ENCODE data around the gene VARS2. TPM values are rescaled to one million over a fixed set of nuclear protein-coding genes. Genes with fewer than 3 reads are reported as not detected.
"Not testable (repeated sequence)": the region's sequence is repeated elsewhere in the genome, so short reads cannot be mapped to it uniquely, and the experiment has no call there.

The VARS2 gene
- total RNA-seq (10 to 100 TPM; 36.5 to 45.5 TPM), polyA plus RNA-seq (ENCODE audit: insufficient read depth, low read depth, low replicate concordance) (31.4 TPM)
- long read RNA-seq, donor 1, partial matches to known transcripts, result 0 of 1 reads
- long read RNA-seq, donor 1, other reads (novel, unspliced or antisense), result 0 of 1 reads
- long read RNA-seq, donor 2, result 0 reads

DNA sequence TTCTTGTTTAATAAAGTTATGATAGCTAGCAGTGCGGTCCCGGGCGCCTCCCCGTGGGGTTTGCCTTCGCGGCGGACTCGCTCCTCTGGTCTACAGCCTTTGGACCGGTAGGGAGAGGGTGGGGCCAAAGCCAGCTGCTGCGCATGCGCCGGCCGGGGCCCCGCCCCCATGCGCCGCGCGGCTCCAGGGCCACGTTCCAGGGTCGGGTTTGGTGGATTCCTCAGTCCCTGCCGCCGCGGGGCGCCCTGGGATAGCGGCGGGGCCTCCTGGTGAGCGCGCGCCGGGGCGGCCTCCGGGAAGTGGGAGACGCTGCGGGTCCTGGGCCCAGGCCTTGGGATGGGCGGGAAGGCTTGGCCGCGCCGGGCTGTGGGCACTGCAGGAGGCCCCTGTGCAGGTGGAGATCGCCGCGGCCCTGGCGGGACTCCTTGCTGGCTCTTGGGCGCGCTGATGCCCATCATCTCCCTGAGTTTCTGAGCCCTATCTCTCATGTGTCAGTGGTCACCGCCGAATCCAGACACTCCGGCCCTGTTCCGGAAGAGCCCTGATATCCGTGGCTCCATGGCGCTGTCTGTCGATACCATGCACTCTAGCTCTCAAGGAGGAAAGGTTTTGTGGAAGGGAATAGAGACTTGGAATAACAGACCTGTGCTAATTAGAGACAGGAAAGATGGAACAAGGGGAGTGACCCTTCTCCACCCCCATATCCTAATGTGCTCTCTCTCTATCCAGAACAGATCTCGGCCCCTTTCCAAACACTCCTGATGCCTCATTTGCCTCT lies at the start of gene VARS2:
Gene VARS2 (plus strand): TSS at position 163 of the 778 bp plus-strand sequence. CDS start 599 bp downstream, at position 762.
- WGBS, 2 donors, result 1 to 2% methylated on average over 13 to 52 of the region's 52 CpGs
- intact Hi-C loops (cut with DNase I; ENCODE audit: low total_unique reads), result no loop called here
- Histone ChIP-seq H3K4me1 (peaks cover 23% of the 10 kb centered on the region), H3K9me3 (no peaks in the 10 kb centered on the region), H3K27ac (peak within 1 kb of the TSS; percentile 92 to 93), H3K27me3 (no peaks in the 10 kb centered on the region), H3K36me3 (ENCODE audit: low read depth, missing control alignments) (no peaks in the 10 kb centered on the region), H3K4me3 (peak within 1 kb of the TSS; percentile 56 to 65)
- peak; percentile 33 for TF ChIP-seq POLR2A (IDR thresholded peaks at IDR 0.05)
- TF ChIP-seq, protein P1, sequence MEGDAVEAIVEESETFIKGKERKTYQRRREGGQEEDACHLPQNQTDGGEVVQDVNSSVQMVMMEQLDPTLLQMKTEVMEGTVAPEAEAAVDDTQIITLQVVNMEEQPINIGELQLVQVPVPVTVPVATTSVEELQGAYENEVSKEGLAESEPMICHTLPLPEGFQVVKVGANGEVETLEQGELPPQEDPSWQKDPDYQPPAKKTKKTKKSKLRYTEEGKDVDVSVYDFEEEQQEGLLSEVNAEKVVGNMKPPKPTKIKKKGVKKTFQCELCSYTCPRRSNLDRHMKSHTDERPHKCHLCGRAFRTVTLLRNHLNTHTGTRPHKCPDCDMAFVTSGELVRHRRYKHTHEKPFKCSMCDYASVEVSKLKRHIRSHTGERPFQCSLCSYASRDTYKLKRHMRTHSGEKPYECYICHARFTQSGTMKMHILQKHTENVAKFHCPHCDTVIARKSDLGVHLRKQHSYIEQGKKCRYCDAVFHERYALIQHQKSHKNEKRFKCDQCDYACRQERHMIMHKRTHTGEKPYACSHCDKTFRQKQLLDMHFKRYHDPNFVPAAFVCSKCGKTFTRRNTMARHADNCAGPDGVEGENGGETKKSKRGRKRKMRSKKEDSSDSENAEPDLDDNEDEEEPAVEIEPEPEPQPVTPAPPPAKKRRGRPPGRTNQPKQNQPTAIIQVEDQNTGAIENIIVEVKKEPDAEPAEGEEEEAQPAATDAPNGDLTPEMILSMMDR (IDR thresholded peaks at IDR 0.05), result peak in 1 of 3 experiments; percentile 40
- DNase-seq, result peak; percentile 93

DNA sequence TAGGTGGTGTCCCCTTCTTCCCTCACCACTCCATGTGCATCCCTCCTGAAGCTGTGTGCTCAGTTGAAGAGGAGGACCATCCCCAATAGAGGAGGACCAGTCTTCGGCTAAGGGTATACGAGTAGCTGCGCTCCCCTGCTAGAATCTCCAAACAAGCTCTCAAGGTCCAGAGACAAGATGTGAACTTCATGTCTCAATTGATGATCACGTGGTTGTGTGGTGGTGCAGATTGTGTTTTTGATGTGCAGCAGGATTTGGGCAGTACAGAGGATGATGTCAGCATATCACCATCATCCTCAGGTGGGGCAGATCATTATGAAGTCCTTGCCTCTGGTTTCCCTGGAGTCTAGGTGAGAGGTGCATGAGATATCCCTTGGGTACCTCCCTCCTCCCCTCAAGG lies 49.7 kb upstream of the VARS2 start:
- TF ChIP-seq, protein P1 (IDR thresholded peaks at IDR 0.05), result no peak
- TF ChIP-seq POLR2A (IDR thresholded peaks at IDR 0.05), result no peak
- no peak for DNase-seq
- WGBS, 2 donors, result 93 to 97% methylated on average over 4 of the region's 4 CpGs
- no peaks in the 10 kb centered on the region for H3K9me3 ChIP-seq
- H3K27ac ChIP-seq, result no peak overlapping the region
- H3K27me3 ChIP-seq, result no peaks in the 10 kb centered on the region
- no peaks in the 10 kb centered on the region for H3K36me3 ChIP-seq (ENCODE audit: low read depth, missing control alignments)
- intact Hi-C loops (cut with DNase I; ENCODE audit: low total_unique reads), result no loop called here
- peaks cover 10% of the 10 kb centered on the region for H3K4me1 ChIP-seq
- H3K4me3 ChIP-seq, result no peak overlapping the region

DNA sequence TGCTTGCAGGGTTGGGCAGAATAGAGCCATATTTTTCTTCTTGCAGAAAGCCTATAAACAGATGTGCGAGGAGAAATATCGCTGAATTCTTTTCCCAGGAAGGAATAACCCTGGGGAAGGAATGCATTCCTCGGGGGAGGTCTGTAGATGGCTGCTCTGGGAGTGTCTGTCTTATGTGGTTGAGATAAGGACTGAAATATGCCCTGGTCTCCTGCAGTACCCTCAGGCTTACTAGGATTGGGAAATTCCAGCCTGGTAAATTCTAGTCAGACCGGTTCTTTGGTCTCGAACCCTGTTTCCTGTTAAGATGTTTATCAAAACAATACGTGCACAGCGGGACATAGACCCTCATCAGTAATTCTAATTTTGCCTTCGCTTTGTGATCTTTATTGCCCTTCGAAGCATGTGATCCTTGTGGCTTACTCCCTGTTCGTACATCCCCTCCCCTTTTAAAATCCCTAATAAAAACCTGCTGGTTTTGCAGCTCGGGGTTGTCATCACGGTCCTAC lies 44.7 kb upstream of the VARS2 start:
- H3K36me3 ChIP-seq (ENCODE audit: low read depth, missing control alignments); H3K27ac ChIP-seq; H3K4me3 ChIP-seq; H3K27me3 ChIP-seq; DNase-seq; H3K9me3 ChIP-seq; H3K4me1 ChIP-seq; intact Hi-C loops (cut with DNase I; ENCODE audit: low total_unique reads): not testable (repeated sequence)
- WGBS, 2 donors, result 85 to 88% methylated on average over 12 of the region's 12 CpGs

- peaks cover 1% of the 10 kb centered on the region for H3K4me1 ChIP-seq
- H3K36me3 ChIP-seq (ENCODE audit: low read depth, missing control alignments), result no peaks in the 10 kb centered on the region
- intact Hi-C loops (cut with DNase I; ENCODE audit: low total_unique reads), result no loop called here
- no peak for DNase-seq
- no peak for TF ChIP-seq POLR2A (IDR thresholded peaks at IDR 0.05)
- TF ChIP-seq, protein P1 (IDR thresholded peaks at IDR 0.05), result no peak
- H3K27me3 ChIP-seq, result no peaks in the 10 kb centered on the region
- no peak overlapping the region for H3K27ac ChIP-seq
- no peaks in the 10 kb centered on the region for H3K9me3 ChIP-seq
- H3K4me3 ChIP-seq, result no peak overlapping the region
These were observed 43.5 kb upstream of the VARS2 start for GRCh38 chr6:30870546-30870945.

DNA sequence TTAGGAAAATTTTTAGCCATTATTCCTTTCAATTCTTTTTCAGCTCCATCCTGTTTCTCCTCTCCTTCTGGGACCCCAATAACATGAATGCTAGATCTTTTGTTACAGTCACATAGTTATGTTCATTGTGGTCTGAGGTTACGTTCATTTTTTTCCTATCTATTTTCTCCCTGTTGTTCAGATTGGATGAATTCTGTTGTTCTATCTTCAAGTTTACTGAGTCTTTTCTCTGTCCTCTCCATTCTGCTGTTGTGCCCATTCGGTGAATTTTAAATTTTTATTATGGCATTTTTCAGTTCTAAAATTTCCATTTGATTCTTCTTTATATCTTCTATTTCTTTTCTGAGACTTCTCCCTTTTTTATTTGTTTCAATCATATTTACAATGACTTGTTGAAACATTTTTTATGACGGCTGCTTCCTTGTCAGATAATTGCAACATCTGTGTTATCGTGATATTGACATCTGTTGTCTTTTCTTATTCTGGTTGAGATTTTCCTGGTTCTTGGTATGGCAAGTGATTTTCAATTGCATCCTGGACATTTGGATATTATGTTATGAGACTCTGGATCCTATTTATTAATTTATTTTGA lies 42.4 kb upstream of the VARS2 start:
- WGBS, 2 donors, result 79 to 97% methylated on average over 4 of the region's 4 CpGs
- intact Hi-C loops (cut with DNase I; ENCODE audit: low total_unique reads), result no loop called here

More for the DNA sequence above, 42.4 kb upstream of the VARS2 start:
- DNase-seq, result no peak
- Histone ChIP-seq H3K36me3 (ENCODE audit: low read depth, missing control alignments) (no peaks in the 10 kb centered on the region), H3K9me3 (no peaks in the 10 kb centered on the region), H3K27ac (no peak overlapping the region), H3K4me3 (no peak overlapping the region), H3K4me1 (peaks cover 11% of the 10 kb centered on the region), H3K27me3 (no peaks in the 10 kb centered on the region)
- TF ChIP-seq POLR2A (IDR thresholded peaks at IDR 0.05), result no peak
- TF ChIP-seq, protein P1 (IDR thresholded peaks at IDR 0.05), result no peak
